UCSD-AML1 (cell line): ENCODE results near the gene B9D1.

Experiments used
- DNase-seq: peaks from one replicate; lab custom pipeline; 2025; ENCODE audit not compliant: unreplicated experiment; lab: John Stamatoyannopoulos, UW

The B9D1 gene

DNA sequence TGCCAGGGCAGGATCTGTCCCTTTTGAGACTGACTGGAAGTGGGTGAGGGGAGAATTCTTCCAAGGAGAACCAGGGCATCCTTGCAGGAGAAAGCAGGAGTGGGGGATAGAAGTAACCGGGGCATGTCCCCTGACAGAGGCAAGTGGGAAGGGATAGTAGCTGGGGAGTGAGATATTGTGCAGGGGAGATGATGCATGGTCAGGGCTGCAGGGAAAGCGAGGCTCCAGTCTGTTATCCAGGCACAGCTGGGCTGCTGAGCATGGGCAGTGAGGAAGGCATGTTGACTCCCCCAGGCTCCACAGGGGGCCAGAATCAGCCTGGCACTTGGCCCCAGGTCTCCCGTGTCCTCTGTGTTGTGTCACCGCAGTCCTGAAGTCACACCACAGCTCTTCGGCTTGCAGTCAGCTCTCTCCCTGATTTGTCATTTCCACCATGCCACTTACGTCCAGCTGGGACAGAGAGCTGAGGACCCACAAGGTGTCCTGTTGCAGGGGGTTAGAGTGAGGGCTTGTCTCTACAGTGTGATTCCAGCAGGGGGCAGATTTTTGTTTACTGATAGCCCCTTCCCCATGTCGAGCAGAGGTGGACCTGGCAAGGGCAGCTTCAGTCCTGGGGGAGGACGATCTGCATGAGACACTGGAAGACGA lies 40.9 kb downstream of the B9D1 start:
- no peak for DNase-seq

DNA sequence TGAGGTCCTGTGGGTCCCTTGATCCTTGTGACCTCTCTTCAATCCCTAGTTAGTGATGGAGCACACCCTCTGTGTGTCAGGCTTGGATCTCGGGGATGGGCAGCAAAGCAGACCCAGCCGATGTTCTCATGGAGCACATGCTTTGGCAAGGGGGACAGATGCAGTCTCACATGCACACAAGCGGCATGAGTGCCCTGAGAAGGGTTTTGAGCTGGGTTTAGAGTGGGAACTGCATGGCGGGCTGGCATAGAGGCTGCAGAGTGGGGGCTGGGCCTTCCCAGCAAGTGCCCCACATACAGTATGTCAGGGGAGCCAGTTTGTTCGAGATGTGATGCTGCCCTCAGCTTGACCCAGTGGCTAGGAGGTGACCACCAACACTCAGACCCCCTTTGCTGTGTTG lies 41.6 kb downstream of the B9D1 start:
- DNase-seq: no peak

GRCh38 chr17:19319771-19320505 lies 42.6 kb downstream of the B9D1 start:
- DNase-seq: no peak

DNA sequence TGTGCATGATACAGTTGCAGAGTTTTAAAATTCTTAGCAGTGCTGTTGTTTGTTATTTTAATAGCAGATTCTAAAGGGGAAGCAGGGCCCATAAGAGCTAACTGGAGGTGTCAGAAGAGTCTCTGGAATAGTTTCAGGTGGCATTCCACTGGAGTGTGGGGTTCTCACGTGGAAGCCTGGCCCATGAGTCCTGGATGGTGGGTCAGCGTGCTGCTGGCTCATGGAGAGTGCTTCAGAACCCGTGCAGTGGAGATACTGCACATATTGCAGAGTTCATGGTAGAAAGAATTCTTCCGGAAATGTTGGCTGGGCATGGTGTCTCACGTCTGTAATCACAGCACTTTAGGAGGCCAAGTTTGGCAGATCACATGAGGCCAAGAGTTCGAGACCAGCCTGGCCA lies 43.9 kb downstream of the B9D1 start:
- DNase-seq: no peak

- peak; percentile 36 for DNase-seq
Measured at GRCh38 chr17:19317359-19318095, 45.0 kb downstream of the B9D1 start.

DNA sequence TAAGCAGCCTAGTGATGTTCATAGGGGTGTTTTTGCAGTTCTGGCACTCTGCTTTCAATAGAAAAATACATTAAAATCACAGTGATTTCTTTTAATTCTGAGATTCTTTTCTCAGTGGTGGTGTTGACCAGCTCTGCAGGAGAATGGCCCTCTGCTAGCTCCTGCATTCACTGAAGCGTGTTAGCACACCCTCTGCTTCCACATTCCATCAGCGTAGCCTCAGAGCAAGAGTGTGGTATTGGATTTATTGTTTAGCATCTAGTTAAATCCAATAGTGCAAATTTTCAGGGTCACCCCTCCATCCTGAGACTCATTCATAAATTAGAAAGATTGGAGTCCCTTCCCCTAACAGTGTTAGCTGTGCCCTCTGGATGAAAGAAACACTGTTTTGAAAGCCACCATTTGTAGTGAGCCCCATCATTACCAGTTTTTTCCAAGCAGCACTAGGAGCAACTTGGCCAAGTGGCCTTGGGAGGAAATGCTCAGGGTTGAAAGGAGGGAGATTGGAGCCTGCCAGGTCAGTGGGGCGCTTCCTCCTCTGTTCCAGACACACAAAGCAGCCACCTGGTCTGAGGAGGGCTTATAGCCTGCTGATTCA lies 45.7 kb downstream of the B9D1 start:
- DNase-seq: no peak

DNA sequence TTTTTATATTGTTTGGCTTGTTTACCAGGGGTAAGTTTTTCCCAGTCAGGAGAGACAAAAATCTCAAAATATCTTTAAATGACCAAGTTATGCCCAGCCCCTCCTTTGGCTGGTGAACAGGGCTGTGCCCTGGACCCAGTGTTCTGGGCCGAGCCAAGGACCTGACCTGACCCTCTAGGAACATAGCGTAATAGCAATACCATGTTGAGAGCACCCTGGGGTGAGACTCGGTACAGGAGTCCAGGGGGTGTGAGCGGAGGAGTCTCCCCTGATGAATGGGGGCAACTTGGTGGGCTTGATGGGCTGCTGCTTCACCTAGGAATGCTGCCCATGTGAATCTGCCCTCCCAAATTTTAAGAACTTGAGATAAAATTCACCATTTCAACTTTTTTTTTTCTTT lies 47.4 kb downstream of the B9D1 start:
- DNase-seq: no peak

GRCh38 chr17:19313746-19314651 lies 48.5 kb downstream of the B9D1 start:
- no peak for DNase-seq

- DNase-seq: no peak
Measured at GRCh38 chr17:19313066-19313745, 49.3 kb downstream of the B9D1 start.

- no peak for DNase-seq
Measured at GRCh38 chr17:19312406-19312805, 50.1 kb downstream of the B9D1 start.

- no peak for DNase-seq
Measured at GRCh38 chr17:19311421-19312215, 50.9 kb downstream of the B9D1 start.

- DNase-seq: no peak
Measured at GRCh38 chr17:19311016-19311415, 51.5 kb downstream of the B9D1 start.

DNA sequence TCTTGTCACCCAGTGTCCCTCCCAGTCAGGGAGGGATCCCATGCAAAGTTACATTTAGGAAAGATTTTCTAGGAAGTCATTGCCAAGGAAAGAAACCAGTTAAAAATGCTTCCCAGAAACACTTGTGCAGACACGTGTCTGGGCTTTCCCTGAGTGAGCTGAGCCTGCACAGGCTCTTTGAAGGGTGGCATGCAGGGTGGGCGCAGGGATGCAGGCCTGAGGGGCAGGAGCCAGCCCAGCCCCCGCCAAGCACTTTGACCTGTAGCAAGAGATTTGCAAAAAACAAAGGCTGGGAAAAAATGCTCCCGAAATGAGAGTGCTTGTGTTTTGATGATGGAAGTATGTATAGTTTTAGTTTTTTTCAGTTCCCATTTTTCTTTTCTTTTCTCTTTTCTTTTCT lies 52.4 kb downstream of the B9D1 start:
- DNase-seq: no peak

- no peak for DNase-seq
Measured at GRCh38 chr17:19309701-19310100, 52.8 kb downstream of the B9D1 start.

- DNase-seq: no peak
Measured at GRCh38 chr17:19308398-19308797, 54.1 kb downstream of the B9D1 start.

DNA sequence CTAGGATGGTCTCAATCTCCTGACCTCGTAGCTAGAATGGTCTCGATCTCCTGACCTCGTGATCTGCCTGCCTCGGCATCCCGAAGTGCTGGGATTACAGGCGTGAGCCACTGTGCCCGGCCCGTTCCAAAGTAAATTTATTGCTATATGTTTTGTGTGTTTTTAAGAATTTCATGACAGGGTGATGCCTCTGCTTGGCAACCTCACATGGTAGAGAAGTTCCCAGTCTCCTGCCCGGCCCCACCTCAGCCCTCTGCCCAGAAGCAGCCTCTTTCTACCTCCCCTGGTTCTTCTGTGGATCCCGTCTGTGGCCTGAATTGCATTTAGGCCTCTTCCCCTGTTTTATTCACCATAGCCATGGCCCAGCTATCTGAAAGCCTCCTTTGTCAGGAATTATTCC lies 55.0 kb downstream of the B9D1 start:
- no peak for DNase-seq

DNA sequence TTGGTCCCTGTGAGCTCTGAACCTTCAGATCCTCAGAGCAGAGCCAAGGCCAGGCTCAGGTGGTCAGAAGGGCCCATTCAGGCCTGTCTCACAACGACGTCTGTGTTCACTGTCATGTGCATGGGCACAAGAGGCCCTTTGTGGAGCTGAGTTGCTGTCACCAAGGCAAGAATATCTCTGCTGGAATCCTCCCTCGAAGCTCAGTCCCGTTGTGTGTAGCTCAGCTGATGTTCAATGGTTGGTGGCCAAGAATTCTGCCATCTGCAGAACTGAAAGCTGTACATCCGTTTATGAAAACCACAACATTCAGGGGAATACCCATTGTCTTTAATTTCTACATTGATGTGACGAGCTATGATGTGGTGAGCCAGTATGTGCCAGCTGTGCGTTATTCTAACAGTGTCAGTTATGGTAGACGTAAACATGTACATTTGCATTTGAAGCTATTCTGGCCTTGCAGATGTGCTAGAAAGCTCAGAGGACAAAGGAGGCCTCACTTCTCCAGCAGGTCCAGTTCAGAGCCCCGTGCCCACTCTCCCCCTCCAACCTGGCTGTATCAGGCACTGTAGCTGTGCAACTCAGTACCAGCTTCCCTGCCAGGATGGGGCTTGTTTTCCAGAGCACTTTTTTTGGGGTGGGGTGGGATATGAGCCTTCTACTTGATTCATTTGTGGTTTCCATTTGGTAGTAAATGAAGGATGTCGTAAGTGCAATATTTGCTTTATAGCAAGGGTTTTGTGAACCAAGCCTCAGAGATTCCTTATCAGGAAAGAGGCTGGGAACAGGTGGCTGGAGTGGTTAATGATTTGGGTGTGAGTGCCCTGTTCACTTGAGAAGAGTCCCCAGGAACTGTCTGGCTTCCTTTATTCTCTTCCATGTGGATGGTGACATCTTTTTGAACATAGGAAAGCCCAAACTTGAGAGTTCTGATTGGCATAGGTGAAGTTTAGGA lies 56.1 kb downstream of the B9D1 start:
- no peak for DNase-seq

DNA sequence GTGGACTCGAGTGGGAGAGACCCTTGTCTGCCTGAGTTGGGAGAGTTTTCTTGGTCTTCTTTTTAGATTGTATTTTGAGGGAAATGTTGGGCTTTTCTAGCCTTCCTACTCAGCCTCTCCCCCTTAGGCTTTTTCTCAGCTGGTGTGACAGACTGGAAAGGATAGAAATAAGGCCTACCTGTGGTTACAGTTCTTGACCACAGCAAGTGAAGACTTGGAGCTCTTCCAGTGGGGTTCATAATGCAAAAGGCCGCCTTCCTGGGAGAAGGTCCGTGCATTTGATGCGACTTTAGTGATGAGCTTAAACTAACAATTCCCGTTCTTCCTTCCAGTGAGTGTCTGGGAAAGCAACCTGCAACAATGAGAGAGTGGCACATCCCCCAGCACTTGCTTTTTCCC lies 56.8 kb downstream of the B9D1 start:
- DNase-seq: no peak
